Spleen (tissue), 7 donors: Measurements from ENCODE around the gene EFNA5.

ENCODE experiments used
- POLR2A ChIP-seq, 3 donors: fragments of 450-650 bp; IDR thresholded peaks; one replicate each; pipeline ENCODE4 v1.5.1; 2017; ENCODE audit warnings: antibody characterized with exemption in 3 of 3, mild to moderate bottlenecking in 1 of 3
- POLR2AphosphoS5 ChIP-seq, 3 donors: sonication (generic); formaldehyde crosslinking; IDR thresholded peaks; one replicate each; pipeline ENCODE4 v1.5.1; 2017; ENCODE audit warnings: antibody characterized with exemption in 3 of 3
- TF ChIP-seq, protein P1 (sequence below), 11 experiments: fragments of 200-600 bp in 7 of 11; fragments of 450-650 bp in 4 of 11; sonication (generic) in 4 of 11; IDR thresholded peaks in 8 of 11; conservative IDR thresholded peaks in 3 of 11; 1 replicate in 7 of 11; 2 replicates in 4 of 11; pipeline versions ENCODE4 v1.4.0 to v1.8.0; 2016 to 2021; ENCODE audit warnings: antibody characterized with exemption in 11 of 11, inconsistent platforms in 4 of 11, mild to moderate bottlenecking in 1 of 11
- donor health status: DM: no; HTN: no; CAD: no; lungs with moderate emphysema.
- donor health status: DM: no; HTN: no; CAD: no.
- donor health status: DM: no; HTN: no; CAD: no.

DNA sequence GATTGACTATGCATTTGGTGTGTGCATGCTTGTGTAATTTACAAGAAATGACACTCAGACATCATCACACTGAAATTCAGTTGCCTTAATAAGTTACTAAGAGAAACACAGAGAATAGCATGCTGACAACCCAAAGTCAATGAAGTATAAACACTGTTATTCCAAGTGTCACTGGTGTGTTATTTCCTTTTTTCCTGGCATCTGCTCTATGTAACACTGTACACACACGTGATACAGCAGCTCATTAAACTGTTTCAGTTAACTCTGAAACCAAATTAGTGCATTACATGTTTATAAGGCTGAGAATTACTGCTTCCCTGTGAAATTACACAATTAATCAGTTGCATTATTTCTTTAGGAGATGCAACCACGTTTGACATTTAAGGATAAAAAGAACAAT lies 252.7 kb downstream of the EFNA5 start:
- TF ChIP-seq, protein P1, sequence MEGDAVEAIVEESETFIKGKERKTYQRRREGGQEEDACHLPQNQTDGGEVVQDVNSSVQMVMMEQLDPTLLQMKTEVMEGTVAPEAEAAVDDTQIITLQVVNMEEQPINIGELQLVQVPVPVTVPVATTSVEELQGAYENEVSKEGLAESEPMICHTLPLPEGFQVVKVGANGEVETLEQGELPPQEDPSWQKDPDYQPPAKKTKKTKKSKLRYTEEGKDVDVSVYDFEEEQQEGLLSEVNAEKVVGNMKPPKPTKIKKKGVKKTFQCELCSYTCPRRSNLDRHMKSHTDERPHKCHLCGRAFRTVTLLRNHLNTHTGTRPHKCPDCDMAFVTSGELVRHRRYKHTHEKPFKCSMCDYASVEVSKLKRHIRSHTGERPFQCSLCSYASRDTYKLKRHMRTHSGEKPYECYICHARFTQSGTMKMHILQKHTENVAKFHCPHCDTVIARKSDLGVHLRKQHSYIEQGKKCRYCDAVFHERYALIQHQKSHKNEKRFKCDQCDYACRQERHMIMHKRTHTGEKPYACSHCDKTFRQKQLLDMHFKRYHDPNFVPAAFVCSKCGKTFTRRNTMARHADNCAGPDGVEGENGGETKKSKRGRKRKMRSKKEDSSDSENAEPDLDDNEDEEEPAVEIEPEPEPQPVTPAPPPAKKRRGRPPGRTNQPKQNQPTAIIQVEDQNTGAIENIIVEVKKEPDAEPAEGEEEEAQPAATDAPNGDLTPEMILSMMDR (IDR thresholded peaks at IDR 0.05 in 8 of 11, conservative IDR thresholded peaks at IDR 0.05 in 3 of 11): no peak
- no peak for TF ChIP-seq POLR2A (IDR thresholded peaks at IDR 0.05)
- TF ChIP-seq POLR2AphosphoS5 (IDR thresholded peaks at IDR 0.05): no peak
